Testis (tissue), 2 donors: ENCODE measurements around the gene MAP1S.

Experiments used
- CTCF ChIP-seq, 3 experiments: fragments of 450-650 bp in 2 of 3; fragments of 200-600 bp in 1 of 3; sonication (generic) in 1 of 3; IDR thresholded peaks; one replicate each; pipeline ENCODE4 v1.5.1; 2016 to 2019; ENCODE audit warnings: antibody characterized with exemption in 3 of 3, mild to moderate bottlenecking in 2 of 3, moderate library complexity in 1 of 3
- POLR2A ChIP-seq: fragments of 450-650 bp; IDR thresholded peaks from one replicate; pipeline ENCODE4 v1.6.1; 2017; ENCODE audit warnings: antibody characterized with exemption, mild to moderate bottlenecking, moderate library complexity

- TF ChIP-seq CTCF (IDR thresholded peaks at IDR 0.05), result no peak
- TF ChIP-seq POLR2A, result no peak
These were observed 43.4 kb downstream of the MAP1S start for GRCh38 chr19:17762505-17763229.
